ENCODE measurements around the gene TMEM245.
"Not testable (repeated sequence)": the region's sequence is repeated elsewhere in the genome, so short reads cannot be mapped to it uniquely, and the experiment has no call there.

The TMEM245 gene

DNA sequence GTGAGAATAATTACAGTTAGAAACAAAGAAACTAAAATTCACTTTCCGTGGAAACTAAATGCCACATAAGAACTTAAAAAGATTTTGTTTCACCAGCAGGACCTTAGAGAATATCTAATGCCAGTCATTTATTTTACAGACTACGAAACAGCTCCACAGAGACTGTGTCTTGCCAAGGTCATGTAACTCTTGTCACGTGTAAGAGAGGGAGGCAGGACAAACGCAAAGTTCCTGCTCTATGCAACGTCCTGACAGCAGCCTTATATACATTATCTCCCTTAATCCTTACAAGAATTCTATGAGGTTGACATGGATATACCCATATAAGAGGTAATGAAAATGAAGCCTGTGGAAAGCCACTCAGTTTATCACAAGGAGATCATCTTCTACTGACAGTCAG, 145.9 kb downstream of the TMEM245 start:
- no peak for DNase-seq

- DNase-seq, result no peak
These were observed 147.0 kb downstream of the TMEM245 start for GRCh38 chr9:108972626-108973209.

- DNase-seq, result no peak
These were observed 147.6 kb downstream of the TMEM245 start for GRCh38 chr9:108972186-108972585.

DNA sequence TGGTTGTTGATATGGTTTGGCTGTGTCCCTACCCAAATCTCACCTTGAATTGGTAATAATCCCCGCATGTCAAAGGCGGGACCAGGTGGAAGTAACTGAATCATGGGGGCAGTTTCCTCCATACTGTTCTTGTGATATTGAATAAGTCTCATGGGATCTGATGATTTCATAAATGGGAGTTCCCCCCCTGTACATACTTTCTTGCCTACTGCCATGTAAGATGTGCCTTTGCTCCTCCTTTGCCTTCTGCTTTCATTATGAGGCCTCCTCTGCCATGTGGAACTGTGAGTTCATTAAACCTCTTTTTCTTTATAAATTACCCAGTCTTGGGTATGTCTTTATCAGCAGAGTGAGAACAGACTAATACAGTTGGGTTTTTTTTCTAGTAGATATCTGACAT, 148.4 kb downstream of the TMEM245 start:
- DNase-seq, result not testable (repeated sequence)

- no peak for DNase-seq
These were observed 151.8 kb downstream of the TMEM245 start for GRCh38 chr9:108967916-108968315.

Measured in activated T-cell treated with anti-CD3 and anti-CD28 coated beads, Interleukin-2, amount 50 U/mL, for 48 hours (primary cell).